HCT116 (cell line): Measurements from ENCODE around the gene EXD3. TPM values are rescaled to one million over a fixed set of nuclear protein-coding genes. Genes with fewer than 3 reads are reported as not detected.

Source experiments
- ATAC-seq: fragments of 200-7000 bp; cut with Tn5 transposase; 2 replicates; pipeline ENCODE4 v1.9.1; 2020; ENCODE audit warnings: mild to moderate bottlenecking, moderate library complexity
- BruUV-seq: library from RNA; stranded (reverse); fragments of 400-500 nt; replicated peaks from 2 replicates; lab custom pipeline; 2021; lab: Mats Ljungman, UMichigan
- CTCF ChIA-PET: fragments of 300-600 bp; sonication (Branson Sonifier 250); formaldehyde crosslinking; loops from one replicate; lab custom pipeline; 2021; ENCODE audit warnings: antibody characterized with exemption; lab: Charles Lee
- POLR2A ChIA-PET: fragments of 300-600, 350-600 bp; sonication (Branson Sonifier 250); formaldehyde crosslinking; loops from one replicate; lab custom pipeline; 2021; ENCODE audit warnings: antibody characterized with exemption; lab: Charles Lee
- RAD21 ChIA-PET, 2 experiments: fragments of 300-600 bp; sonication (Branson Sonifier 250); formaldehyde crosslinking; loops; one replicate each; lab custom pipeline; 2023; ENCODE audit warnings: low total read pairs in 2 of 2; ENCODE audit not compliant: uncharacterized antibody in 2 of 2, unreplicated experiment in 2 of 2, low non-redundant PET in 1 of 2; lab: Charles Lee
- DNase-seq: peaks from one replicate; pipeline ENCODE4 v3.0.0-alpha.2; 2010; ENCODE audit warnings: low read depth, low spot score
- H2AFZ ChIP-seq: fragments of 200-600 bp; shearing (Covaris generic), sonication (generic); 2 replicates; pipeline ENCODE4 v1.6.1; 2017; ENCODE audit warnings: low read depth, mixed run types, mixed read lengths, antibody characterized with exemption, low read length; ENCODE audit not compliant: poor library complexity, severe bottlenecking
- H3K27ac ChIP-seq: 2 replicates; pipeline ENCODE4 v1.5.1; 2012; ENCODE audit warnings: low read depth, low read length
- H3K27me3 ChIP-seq: fragments of 200-600 bp; sonication (generic); 2 replicates; pipeline ENCODE4 v1.6.1; 2016; ENCODE audit warnings: mixed run types, low read length, mixed read lengths; ENCODE audit not compliant: insufficient read depth
- H3K36me3 ChIP-seq, 2 experiments: fragments of 200-500 bp in 1 of 2; fragments of 200-600 bp in 1 of 2; sonication (Bioruptor generic) in 1 of 2; sonication (generic) in 1 of 2; 2 replicates each; pipeline versions ENCODE4 v1.5.1 to v1.6.1; 2014 to 2016; ENCODE audit warnings: low read length in 2 of 2, inconsistent platforms in 1 of 2, mixed read lengths in 1 of 2, mixed run types in 1 of 2; ENCODE audit not compliant: insufficient read depth in 2 of 2, control insufficient read depth in 1 of 2
- H3K4me1 ChIP-seq, 2 experiments: fragments of 200-600 bp in 1 of 2; sonication (generic) in 1 of 2; 2 replicates each; pipeline versions ENCODE4 v1.5.1 to v1.6.1; 2012 to 2017; ENCODE audit warnings: low read length in 2 of 2, inconsistent platforms in 1 of 2, mild to moderate bottlenecking in 1 of 2, mixed read lengths in 1 of 2, mixed run types in 1 of 2, moderate library complexity in 1 of 2; ENCODE audit not compliant: insufficient read depth in 2 of 2, control insufficient read depth in 1 of 2
- H3K4me2 ChIP-seq: fragments of 200-600 bp; sonication (generic); 2 replicates; pipeline ENCODE4 v1.6.1; 2017; ENCODE audit warnings: mixed run types, low read length, mixed read lengths
- H3K4me3 ChIP-seq, 2 experiments: fragments of 200-600 bp in 1 of 2; sonication (generic) in 1 of 2; replicated peaks in 1 of 2; 2 replicates each; pipeline ENCODE4 v1.5.1; 2011 to 2016; ENCODE audit warnings: low read length in 2 of 2, control low read depth in 1 of 2, low read depth in 1 of 2, mild to moderate bottlenecking in 1 of 2, mixed read lengths in 1 of 2, mixed run types in 1 of 2
- H3K79me2 ChIP-seq: fragments of 200-600 bp; sonication (generic); 2 replicates; pipeline ENCODE4 v1.6.1; 2017; ENCODE audit warnings: mild to moderate bottlenecking, mixed run types, low read length, moderate library complexity, mixed read lengths; ENCODE audit not compliant: insufficient read depth
- H3K9ac ChIP-seq: fragments of 200-600 bp; sonication (generic); 2 replicates; pipeline ENCODE4 v1.6.1; 2016; ENCODE audit warnings: low read length, mixed read lengths
- H3K9me2 ChIP-seq: fragments of 200-600 bp; sonication (generic), shearing (Covaris generic); 2 replicates; pipeline ENCODE4 v1.6.1; 2017; ENCODE audit warnings: mixed run types, mild to moderate bottlenecking, moderate library complexity; ENCODE audit not compliant: insufficient read depth
- H3K9me3 ChIP-seq, 2 experiments: fragments of 200-500 bp in 1 of 2; fragments of 200-600 bp in 1 of 2; sonication (Bioruptor generic) in 1 of 2; sonication (generic) in 1 of 2; 2 replicates each; pipeline ENCODE4 v1.6.1; 2014 to 2017; ENCODE audit warnings: low read length in 2 of 2, mixed read lengths in 2 of 2, inconsistent platforms in 1 of 2, low read depth in 1 of 2, mild to moderate bottlenecking in 1 of 2, mixed run types in 1 of 2, moderate library complexity in 1 of 2; ENCODE audit not compliant: control insufficient read depth in 1 of 2, insufficient read depth in 1 of 2
- H4K20me1 ChIP-seq: fragments of 200-600 bp; sonication (generic), shearing (Covaris generic); 2 replicates; pipeline ENCODE4 v1.6.1; 2017; ENCODE audit warnings: mixed run types, mild to moderate bottlenecking, moderate library complexity; ENCODE audit not compliant: insufficient read depth
- EGR1 ChIP-seq: IDR thresholded peaks from 2 replicates; pipeline ENCODE4 v1.6.1; 2012; ENCODE audit warnings: low read depth
- JUND ChIP-seq: IDR thresholded peaks from 2 replicates; pipeline ENCODE4 v1.6.1; 2012
- POLR2A ChIP-seq: IDR thresholded peaks from 2 replicates; pipeline ENCODE4 v1.7.0; 2011; ENCODE audit warnings: borderline replicate concordance; ENCODE audit not compliant: insufficient read depth, insufficient read length; ENCODE audit errors: extremely low read depth
- RAD21 ChIP-seq: IDR thresholded peaks from 2 replicates; pipeline ENCODE4 v1.6.1; 2012; ENCODE audit warnings: low read depth, mild to moderate bottlenecking
- TCF7L2 ChIP-seq: IDR thresholded peaks from 2 replicates; pipeline ENCODE4 v1.7.0; 2011; ENCODE audit warnings: borderline replicate concordance, inconsistent platforms; ENCODE audit not compliant: insufficient read depth, insufficient read length; ENCODE audit errors: extremely low read depth
- ZFX ChIP-seq: fragments of 450-650 bp; IDR thresholded peaks from 2 replicates; pipeline ENCODE4 v1.6.1; 2017
- ZNF274 ChIP-seq: fragments of 200-500 bp; sonication (Bioruptor generic); IDR thresholded peaks from 2 replicates; pipeline ENCODE4 v1.6.1; 2014; ENCODE audit warnings: mild to moderate bottlenecking, low read depth, low read length, inconsistent platforms
- intact Hi-C: fragments of 100-400 bp; cut with micrococcal nuclease; formaldehyde crosslinking; loops from 2 replicates; pipeline ENCODE4 v1.10.0; 2022
- total RNA-seq: library from RNA; stranded (reverse); gene quantifications from one replicate; pipeline ENCODE4 v1.2.1, GENCODE V29; 2021; ENCODE audit not compliant: unreplicated experiment
- TF ChIP-seq, protein P1 (sequence below): IDR thresholded peaks from 2 replicates; pipeline ENCODE4 v1.6.1; 2012; ENCODE audit warnings: low read depth

EXD3 gene
- total RNA-seq, 1 experiment from 2014 or later, result 25.4 TPM

DNA sequence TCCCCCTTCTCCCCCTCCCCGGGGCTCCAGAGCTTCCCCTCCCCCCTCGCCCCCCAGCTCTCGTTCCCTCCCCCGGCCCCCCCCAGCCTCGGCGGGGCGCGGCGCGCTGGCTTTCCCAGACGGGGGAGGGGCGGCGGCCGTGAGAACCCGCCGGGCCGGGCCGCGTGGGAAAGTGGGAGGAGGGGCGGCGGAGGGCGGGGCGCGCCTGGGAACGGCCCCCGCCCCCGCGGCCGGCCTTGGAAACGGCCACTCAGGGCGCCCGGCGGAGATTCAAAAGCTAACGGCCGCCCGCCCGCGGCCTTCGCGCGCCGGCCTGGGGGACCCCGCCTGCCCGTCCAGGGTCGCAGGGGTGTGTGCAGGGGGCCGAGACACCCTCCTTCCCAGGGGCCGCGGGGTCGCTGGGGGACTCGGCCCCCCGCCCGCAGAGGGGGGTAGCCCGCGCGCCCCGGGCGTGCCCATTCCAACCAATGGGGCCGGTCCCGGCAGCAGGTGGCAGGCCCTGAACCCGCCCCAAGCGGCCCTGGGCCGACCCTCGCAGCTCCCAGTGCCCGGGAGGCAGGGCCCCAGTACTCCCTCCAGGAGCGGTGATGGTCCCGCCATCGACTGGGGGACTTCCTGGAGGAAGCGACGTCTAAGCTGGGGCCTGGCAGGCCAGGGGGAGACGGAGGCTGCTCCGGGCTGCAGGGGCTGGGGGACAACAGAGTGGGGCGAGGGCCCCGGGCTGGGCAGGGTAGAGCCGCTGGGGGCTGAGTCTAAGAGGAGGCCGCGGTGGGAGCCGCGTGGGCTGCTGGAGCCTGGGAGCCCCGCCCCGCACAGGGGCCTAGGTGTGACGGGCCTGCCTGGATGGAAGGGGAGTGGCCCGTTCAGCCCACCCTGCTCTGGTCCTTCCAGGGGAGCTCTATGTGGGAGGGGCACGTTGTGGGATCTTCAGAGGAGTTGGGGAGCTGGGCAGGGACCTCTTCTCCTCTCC lies 106.7 kb downstream of the EXD3 start:
- Histone ChIP-seq H3K36me3 (no peaks in the 10 kb centered on the region), H3K27me3 (no peaks in the 10 kb centered on the region), H3K4me1 (peaks cover 23 to 42% of the 10 kb centered on the region in 2 experiments), H3K9me2 (no peaks in the 10 kb centered on the region), H2AFZ (no peak overlapping the region), H3K9ac (peak overlapping the region; percentile 57), H4K20me1 (no peaks in the 10 kb centered on the region), H3K9me3 (no peaks in the 10 kb centered on the region), H3K27ac (peak overlapping the region; percentile 55; the same call in 1 of the 2 replicates), H3K4me3 (peak overlapping the region in 1 of 2 experiments; percentile 43; a peak in 2 of 4 replicates), H3K4me2 (peak overlapping the region; percentile 71), H3K79me2 (no peaks in the 10 kb centered on the region)
- peak; percentile 71 for ATAC-seq
- TF ChIP-seq TCF7L2, result peak; percentile 28
- TF ChIP-seq ZNF274, result no peak
- TF ChIP-seq JUND, result no peak
- TF ChIP-seq POLR2A, result no peak
- no peak for TF ChIP-seq EGR1
- TF ChIP-seq RAD21, result no peak
- TF ChIP-seq, protein P1, sequence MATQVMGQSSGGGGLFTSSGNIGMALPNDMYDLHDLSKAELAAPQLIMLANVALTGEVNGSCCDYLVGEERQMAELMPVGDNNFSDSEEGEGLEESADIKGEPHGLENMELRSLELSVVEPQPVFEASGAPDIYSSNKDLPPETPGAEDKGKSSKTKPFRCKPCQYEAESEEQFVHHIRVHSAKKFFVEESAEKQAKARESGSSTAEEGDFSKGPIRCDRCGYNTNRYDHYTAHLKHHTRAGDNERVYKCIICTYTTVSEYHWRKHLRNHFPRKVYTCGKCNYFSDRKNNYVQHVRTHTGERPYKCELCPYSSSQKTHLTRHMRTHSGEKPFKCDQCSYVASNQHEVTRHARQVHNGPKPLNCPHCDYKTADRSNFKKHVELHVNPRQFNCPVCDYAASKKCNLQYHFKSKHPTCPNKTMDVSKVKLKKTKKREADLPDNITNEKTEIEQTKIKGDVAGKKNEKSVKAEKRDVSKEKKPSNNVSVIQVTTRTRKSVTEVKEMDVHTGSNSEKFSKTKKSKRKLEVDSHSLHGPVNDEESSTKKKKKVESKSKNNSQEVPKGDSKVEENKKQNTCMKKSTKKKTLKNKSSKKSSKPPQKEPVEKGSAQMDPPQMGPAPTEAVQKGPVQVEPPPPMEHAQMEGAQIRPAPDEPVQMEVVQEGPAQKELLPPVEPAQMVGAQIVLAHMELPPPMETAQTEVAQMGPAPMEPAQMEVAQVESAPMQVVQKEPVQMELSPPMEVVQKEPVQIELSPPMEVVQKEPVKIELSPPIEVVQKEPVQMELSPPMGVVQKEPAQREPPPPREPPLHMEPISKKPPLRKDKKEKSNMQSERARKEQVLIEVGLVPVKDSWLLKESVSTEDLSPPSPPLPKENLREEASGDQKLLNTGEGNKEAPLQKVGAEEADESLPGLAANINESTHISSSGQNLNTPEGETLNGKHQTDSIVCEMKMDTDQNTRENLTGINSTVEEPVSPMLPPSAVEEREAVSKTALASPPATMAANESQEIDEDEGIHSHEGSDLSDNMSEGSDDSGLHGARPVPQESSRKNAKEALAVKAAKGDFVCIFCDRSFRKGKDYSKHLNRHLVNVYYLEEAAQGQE, result no peak
- peak; percentile 39; the same call in 1 of the 2 replicates for TF ChIP-seq ZFX
- DNase-seq, result no peak
- RAD21 ChIA-PET, result no interaction called here
- no TSS peak for BruUV-seq
- POLR2A ChIA-PET, result interaction anchor here (1.0 kb wide), 1 partner anchor 9 kb away, joined by 3 read pairs; no protein-coding TSS in a partner anchor
- intact Hi-C loops, result no loop called here
- CTCF ChIA-PET, result interaction anchor here (1.2 to 1.3 kb wide), 2 partner anchors 14 to 107 kb away, joined by 3 to 7 read pairs; partner anchors contain the start of genes EXD3 and NRARP
